ENCODE results near the gene CCR6. TPM values are rescaled to one million over a fixed set of nuclear protein-coding genes. Genes with fewer than 3 reads are reported as not detected.

CCR6 gene
- polyA plus RNA-seq, 5 donors = 0.21 TPM; not detected in 4

DNA sequence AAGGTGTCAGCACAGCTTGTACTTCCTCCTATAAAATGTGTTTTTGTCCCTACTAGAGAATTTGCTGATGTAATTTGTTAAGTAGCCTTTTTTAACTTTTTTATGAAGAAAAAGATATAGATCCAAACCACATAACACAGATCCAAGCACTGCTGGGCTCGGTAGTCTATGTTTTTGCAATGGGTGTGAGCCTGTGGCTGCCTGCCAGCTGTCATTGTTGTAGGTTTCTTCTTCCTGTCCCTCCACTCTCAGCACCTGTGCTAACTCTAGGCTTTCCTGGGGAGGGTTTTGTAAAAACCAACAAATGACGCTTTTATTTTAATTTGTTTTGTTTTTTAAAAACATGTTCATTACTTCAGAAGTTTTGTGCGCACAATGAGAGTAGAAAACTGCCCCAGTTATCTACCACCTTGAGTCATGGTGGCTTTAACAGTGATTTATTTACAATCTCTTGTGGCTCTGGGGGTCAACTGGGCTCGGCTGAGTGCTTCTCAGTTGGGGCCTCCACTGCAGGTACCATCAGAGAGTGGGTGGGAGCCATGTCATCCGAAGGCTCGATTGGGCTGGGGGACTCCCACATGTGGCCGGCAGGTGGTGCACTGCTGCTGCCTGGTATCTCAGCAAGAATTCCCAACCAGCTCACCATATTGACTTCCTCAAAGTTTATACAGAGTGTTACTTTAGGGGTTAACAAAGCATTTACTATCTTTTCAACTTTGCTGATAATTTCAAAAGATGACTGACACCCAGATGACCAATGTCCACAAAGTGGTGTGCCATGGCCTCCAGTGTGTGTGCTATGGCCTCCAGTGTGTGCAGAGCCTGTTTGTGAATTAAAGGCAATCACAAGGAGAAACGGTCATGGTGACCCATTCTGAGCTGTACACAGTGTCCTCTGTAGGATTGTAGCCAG, 3.0 kb upstream of the CCR6 start:
- no peak for DNase-seq

DNA sequence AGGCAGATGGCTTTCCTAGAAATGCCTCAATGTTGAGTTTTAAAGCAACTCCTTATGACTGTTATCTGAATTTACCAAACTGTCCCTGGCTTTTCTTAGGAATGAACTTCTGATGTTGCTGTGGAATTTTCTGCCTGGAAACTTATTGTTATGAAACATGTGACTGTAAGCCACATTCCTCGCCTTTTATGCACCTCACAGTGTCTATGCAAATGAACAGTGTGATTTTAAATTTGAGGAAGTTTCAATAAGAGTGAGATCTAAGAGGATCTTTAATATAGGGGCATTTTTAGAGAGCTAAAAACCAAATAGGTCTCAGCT, 2.4 kb upstream of the CCR6 start:
- no peak for DNase-seq

GRCh38 chr6:167121335-167121841, 1.5 kb upstream of the CCR6 start:
- DNase-seq = no peak

GRCh38 chr6:167122041-167122826, 662 bp upstream of the CCR6 start:
- no peak for DNase-seq

GRCh38 chr6:167124753-167125152, 1.9 kb downstream of the CCR6 start:
- no peak for DNase-seq

DNA sequence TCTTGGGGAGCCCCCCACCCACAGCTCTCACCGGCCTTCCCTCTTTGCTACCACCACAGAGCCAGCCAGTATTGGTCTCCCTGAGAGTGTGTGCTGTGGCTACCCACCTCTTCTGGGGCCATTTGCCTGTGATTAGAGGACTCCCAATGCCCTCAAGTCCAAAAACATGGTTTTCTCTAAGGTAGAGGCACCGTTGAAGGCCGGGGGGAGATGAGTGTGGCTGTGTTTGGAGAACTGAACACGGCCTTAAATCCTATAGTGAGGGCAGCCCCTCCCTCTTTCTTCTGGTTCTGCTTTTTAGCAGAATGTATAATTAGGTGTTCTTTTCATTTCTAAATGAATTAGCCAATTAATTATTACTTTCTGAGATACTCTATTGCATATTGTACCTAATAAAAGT, 2.5 kb downstream of the CCR6 start:
- DNase-seq = no peak

GRCh38 chr6:167125855-167126349, 3.0 kb downstream of the CCR6 start:
- DNase-seq = no peak

DNA sequence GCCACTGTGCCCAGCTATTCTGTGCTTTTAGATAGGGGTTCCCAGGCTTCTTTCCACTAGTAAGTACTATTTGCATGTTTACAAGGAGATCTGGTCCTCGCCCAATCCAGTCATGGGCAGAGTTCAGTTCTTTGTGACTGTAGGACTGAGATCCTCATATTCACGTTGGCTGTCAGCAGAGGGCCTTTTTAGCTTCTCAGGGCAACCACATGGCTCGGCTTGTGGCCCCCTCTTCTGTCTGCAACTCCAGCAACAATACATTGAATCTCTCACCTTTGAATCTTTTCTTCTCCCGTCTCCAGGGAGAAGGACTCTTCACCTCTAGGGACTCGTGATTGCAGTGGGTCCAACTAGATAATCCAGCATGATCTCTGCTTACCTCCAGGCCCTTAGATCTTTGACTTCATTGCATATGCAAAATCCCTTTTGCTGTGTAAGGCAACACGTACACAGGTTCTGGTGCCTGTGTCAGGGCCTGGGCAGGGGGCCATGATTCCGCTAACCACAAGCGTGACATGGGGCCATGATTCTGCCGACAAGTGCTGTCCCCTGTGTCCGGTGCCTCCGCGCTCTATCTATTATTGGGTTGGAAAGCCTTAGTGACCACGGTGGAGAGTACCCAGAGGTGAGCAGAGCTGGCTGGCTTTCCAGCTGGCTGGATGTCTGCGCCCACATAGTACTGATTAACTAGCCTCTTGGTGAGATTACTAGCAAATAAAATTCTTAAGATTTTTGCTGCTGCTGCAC, 5.1 kb downstream of the CCR6 start:
- DNase-seq = no peak

- no peak for DNase-seq
Observed at GRCh38 chr6:167129159-167129558, 6.3 kb downstream of the CCR6 start.

DNA sequence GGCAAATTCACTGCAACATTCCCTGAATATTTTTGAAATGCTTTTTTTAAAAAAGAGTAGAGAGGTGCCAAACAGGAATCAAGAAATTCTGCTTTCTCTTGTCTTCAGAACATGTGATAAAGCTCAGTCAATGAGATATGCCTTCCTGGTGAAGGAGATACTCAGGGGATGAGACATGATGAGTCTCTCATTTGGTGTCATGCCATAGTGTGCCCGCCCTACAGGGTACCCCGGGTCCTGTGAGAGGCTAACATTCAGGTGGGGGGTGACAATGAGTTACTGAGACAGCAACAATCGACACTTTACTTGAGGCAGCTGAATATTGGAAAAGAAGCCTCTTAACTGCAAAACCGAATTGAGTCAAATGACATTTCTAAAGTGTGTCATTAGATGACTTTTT, 6.7 kb downstream of the CCR6 start:
- no peak for DNase-seq

DNA sequence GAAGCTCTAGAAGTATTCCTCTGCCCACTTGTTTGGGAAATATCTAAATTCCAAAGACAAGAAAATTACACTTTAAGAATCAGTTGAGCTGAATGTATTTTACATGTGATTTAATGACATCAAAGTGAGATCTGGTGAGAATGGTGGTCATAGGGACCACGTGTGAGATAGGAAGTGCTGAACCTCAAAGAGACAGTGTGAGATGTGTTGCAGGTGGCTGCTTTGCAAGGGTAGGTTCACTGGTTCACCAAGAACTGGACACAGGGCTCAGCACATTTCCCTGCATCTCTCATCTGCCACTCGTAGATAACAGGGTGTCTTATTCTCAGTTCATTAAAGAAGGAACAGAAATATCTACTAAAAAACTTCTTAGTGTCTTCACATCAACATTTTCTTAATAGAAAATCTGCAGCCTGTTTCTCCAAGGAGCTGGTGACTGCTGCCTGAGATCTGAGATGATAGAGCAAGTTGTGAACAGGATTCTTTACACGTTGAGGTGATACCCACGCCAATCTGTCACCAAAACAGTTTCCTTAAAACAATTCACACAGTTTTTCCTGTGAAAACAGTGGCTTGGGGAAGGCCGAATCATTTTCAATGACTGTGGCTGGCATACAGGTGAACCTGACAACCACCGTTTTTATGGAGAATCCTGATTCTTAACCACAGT, 7.2 kb downstream of the CCR6 start:
- DNase-seq = no peak

GRCh38 chr6:167130712-167131684, 8.1 kb downstream of the CCR6 start:
- no peak for DNase-seq

DNA sequence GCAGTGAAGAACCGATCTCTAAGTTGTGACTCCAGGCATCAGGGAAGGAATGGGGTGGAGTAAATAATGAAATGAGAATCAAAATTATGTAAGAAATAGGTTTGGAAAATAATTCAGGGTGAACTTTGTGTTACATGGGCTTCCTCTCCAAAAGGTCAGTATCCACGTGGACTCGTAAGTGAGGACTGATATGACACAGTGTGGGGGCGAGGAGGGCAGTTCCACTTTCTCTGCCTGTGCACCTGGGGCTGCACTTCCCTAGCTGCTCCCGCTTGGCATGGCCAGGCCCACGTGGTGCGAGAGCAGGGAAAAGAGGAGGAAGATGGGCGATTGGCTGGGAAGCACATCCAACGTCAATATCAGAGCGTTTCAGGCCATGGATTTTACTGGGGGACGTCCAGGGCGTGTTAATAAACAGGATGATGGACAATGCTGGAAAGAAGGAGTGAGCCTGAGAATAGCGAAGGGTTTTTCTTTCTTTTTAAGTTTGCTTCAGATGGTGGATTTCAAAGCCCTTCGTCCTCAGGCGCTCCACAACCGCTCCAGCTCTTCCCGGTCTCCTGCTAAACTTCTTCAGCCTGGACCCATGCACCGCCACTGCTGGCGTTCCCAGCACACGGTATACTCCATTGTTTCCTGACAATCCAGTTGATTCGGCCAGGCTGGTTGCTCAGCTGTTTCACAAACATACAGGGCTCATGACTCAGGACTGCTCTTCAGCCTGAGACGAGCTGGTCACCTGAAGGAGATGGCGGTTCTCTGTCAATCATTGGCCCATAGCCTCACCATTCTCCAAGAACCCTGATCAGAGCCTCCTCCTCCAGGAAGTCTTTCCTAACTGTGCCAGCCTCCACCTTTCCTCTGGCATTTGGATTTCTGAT, 11.8 kb downstream of the CCR6 start:
- no peak for DNase-seq

- DNase-seq = no peak
Observed at GRCh38 chr6:167136376-167136775, 13.5 kb downstream of the CCR6 start.

GRCh38 chr6:167137081-167137480, 14.2 kb downstream of the CCR6 start:
- no peak for DNase-seq

DNA sequence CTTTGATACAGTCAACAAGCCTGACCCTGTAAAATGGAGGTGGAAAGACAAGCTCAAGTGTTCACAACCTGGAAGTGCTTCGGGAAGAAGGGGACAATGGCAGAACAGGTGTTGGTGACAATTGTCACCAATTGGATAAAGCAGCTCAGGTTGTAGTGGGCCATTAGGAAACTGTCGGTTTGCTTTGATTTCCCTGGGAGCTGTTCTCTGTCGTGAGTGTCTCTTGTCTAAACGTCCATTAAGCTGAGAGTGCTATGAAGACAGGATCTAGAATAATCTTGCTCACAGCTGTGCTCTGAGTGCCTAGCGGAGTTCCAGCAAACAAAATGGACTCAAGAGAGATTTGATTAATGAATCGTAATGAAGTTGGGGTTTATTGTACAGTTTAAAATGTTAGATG, 15.0 kb downstream of the CCR6 start:
- DNase-seq = no peak

- DNase-seq = no peak
Observed at GRCh38 chr6:167139761-167140160, 16.9 kb downstream of the CCR6 start.

GRCh38 chr6:167140589-167141474, 17.9 kb downstream of the CCR6 start:
- DNase-seq = no peak

Measured in right lung (tissue), 5 donors.